ENCODE data around the gene LHFPL5.

GRCh38 chr6:35782424-35782823, 22.7 kb upstream of the LHFPL5 start:
- TF ChIP-seq SOX5 (CRISPR knock-in tag; IDR thresholded peaks at IDR 0.05; ENCODE audit: borderline replicate concordance) (no peak), FIP1L1 (IDR thresholded peaks at IDR 0.05; ENCODE audit: borderline replicate concordance, insufficient read depth, low read depth, low read length) (no peak), ZNF274 (CRISPR knock-in tag; IDR thresholded peaks at IDR 0.05) (no peak), POLR2AphosphoS5 (IDR thresholded peaks at IDR 0.05; ENCODE audit: low read depth, low read length) (no peak), EZH2 (conservative IDR thresholded peaks at IDR 0.05; ENCODE audit: low read depth, low read length) (no peak), CTCF (CRISPR knock-in tag; IDR thresholded peaks at IDR 0.05) (no peak), MXI1 (IDR thresholded peaks at IDR 0.05; ENCODE audit: borderline replicate concordance, low read depth, low read length) (no peak), KDM1A (CRISPR knock-in tag; IDR thresholded peaks at IDR 0.05) (no peak), PCBP2 (optimal IDR thresholded peaks at IDR 0.05; ENCODE audit: low read depth, low read length, poor library complexity, severe bottlenecking) (no peak), TAF15 (IDR thresholded peaks at IDR 0.05; ENCODE audit: low read depth, low read length, poor library complexity, severe bottlenecking) (no peak), PAX8 (CRISPR knock-in tag; IDR thresholded peaks at IDR 0.05; ENCODE audit: borderline replicate concordance) (no peak), ETV5 (CRISPR knock-in tag; IDR thresholded peaks at IDR 0.05; ENCODE audit: borderline replicate concordance) (no peak), SALL2 (CRISPR knock-in tag; IDR thresholded peaks at IDR 0.05) (no peak)
